Measurements from ENCODE around the gene UBE3A.

UBE3A gene

DNA sequence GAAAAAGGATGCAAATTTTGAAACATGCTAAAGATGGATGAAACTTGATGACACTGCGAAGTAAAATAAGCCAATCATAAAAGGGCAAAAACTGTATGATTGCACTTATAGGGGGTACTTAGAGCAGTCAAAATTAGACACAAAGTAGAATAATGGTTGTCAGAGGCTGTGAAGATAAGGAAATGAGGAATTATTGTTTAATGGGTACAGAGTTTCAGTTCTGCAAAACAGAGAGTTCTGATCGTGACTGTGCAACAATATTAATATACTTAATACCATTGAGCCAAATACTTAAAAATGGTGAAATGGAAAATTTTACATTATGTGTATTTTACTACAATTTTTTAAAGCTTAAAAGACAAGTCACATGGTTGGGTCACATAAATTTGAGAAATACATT, 35.1 kb downstream of the UBE3A start:
- DNase-seq (ENCODE audit: low read depth), result no peak

DNA sequence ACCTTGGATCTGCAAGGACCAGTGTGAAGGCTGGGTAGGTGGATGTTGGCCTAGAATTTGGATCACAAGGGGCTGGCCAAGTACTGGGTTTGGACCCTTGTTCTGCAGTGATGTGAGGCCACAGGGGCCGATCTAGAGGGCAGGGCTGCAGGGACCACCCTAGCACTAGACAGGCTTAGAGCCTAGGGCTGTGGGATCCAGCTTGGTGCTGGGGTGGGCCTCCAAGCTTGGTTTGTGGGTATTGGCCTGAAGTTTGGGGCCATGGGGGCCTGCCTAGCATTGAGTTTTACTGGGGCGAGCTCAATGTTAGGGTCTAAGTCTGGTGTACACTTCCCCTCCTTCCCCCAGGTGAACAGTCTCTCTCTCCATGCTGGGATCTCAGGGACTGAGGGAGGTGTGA, 36.5 kb downstream of the UBE3A start:
- no peak for DNase-seq (ENCODE audit: low read depth)

DNA sequence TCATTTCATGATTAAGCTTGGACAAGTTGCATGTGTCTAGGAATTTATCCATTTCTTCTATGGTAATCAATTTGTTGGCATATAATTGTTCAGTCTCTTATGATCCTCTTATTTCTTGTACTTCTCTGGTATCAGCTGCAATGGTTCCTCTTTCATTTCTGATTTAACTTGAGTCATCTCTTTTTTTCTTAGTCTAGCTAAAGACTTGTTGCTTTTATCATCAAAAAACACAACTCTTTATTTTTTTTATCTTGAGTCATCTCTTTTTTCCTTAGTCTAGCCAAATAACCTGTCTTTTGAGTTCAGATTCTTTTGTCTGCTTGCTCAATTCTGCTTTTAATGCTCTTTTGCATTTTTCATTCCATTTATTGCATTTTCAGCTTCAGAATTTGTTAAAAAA, 37.3 kb downstream of the UBE3A start:
- no peak for DNase-seq (ENCODE audit: low read depth)

DNA sequence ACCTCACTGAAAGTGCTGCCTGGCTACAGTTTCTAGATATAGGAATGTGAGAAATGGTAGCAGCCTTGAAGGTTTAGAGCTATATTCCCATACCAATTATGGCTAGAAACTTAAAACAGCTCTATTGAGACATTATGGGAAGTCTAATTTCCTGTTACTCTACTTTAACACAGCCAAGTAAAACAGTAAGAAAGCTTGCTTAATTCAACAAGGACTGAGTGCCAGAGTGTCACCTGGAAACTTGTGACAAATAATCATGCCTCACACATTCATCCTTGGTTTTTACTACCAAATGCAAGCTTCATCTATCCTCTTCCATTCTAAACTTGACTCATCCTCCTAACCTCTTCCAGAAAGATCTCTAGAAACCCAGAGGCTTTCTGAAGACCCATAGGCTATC, 41.7 kb downstream of the UBE3A start:
- DNase-seq (ENCODE audit: low read depth), result no peak

DNA sequence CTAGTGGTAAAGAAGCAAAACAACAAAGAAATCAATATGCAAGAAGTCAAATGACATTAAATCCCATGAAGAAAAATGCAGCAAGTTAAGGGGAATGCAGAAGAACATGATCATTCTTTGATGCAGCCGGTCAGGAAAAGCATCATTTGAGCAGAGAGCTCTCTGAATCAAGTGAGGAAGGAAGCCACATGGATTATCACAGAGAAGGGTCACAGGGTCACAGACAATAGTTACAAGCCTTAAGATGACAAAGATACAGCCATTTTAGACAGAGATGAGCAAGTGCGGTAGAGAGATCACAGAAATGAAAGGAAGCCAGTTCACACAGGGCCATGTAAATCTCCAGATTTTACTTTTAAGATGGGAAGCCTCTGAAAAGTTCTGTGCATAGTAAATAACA, 43.9 kb downstream of the UBE3A start:
- no peak for DNase-seq (ENCODE audit: low read depth)

DNA sequence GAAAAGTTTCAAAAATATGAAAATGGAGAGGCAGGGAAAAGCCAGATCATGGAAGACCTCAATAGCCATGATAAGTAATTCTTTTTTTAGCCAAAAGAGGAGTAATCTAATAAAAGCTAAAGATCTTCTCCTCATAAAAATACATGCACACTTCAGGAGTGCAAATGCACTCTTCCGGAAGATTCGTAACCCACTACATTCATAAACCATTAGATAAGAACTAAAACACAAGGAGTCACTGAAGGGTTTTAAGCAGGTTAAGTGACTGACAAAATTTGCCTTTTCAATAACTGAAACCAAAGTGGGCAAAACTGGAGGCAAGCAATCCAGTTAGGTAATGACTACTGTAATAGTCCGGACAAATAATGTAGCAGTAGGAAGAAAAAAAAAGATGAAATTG, 46.0 kb downstream of the UBE3A start:
- DNase-seq (ENCODE audit: low read depth), result no peak

DNA sequence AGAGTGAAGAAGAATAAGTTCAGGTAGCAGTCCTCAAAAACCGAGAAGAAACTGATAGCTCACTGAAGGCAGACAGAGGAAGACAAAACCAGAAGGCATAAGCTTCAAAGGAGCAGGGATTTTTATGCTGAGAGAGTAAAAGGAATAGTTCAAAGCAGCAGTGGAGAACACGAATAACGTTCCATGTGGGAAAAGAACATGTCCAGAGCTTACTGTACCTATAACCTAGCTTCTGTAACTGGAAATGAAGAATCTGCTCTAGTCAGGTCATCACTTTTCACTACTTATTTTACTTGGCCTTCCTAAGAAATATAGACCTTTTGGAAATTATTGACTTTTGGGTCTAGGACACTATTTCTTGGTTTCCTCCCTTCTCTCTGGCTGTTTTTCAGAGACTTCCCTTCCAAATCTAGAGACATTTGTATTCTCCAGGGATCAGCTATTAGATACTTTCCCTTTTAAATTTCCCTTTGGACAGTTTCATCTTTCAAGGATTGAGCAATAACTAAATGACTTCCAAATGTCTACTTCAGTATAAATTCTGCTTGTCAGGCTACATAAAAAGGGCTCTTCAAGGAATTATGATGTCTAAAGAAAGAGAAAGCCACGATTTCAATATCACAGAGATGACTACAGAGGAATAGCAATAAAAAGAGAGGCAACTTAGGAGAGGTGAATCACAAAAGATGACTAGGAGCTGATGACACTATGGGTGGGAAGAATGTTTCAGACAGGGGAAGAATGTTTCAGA, 46.7 kb downstream of the UBE3A start:
- DNase-seq (ENCODE audit: low read depth), result peak; percentile 94

DNA sequence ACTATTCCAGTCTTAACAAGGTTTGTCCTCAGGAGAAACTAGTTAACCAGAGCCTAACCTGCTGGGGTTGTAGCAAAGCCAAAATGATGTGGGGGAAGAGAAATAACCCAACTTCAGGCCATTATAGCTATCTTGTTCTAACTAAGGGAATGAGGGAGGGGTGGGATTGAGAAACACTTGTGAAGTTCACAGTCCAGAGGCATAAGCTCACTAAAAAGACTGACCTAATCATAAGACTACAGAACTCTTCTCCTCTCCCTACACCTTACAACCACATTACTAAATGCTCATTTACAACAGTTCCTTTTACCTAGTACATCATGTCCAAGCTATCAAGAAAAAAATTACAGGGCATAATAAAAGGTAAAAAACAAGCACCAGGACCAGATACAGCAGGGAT, 52.8 kb downstream of the UBE3A start:
- no peak for DNase-seq (ENCODE audit: low read depth)

DNA sequence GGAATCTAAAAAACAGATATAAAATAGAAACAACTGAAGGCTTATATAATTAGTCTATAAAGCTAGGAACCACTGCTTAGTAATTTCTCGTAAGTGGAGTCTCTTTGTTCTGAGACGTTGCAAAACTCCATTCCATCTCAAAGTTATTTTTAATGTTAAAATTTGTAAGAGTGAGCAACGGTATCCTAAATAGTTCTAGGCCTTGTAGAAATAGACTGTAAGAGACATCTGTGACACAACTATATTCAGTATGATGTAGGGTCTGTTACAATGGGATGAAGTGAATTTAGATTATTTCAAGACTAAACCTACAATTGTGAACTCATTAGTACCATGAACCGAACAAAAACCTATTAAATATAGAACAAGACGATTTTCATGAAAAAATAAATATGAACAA, 57.2 kb downstream of the UBE3A start:
- no peak for DNase-seq (ENCODE audit: low read depth)

DNA sequence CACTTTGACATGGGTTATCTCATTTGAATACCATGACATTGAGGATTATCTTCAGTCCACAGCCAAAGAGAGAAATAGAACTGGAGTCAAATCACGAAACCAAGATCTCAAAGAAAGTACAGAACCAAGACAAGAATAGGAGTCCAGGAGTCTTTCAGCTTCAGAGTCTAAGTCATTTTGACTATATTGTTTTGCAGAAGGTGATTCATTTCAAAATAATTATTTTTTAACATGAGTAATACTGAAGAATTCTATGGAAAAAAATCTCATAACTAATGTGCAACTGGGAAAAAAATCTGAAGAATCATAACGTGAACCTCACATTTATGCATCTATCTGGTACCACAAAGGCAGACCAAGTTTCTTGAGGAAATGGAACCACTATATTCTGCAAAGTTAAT, 60.3 kb downstream of the UBE3A start:
- no peak for DNase-seq (ENCODE audit: low read depth)

DNA sequence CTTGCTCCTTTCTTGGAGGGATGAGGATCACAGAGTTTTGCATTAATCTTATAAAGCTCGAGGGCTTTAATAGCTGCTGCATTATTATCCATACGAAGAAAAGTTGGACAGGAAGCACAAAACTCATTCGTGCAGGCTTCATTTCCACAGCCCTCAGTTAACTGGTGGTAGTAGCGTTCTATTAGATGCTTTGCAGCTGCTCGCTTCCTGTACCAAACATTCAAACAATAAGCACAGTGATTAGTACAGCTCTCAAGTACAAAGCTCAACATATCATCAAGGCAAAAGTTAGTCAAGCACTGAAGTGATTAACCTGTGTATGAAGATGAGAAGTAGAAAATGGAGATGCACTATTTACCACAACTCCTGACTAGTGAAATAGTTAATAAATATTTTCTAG, 63.3 kb downstream of the UBE3A start:
- DNase-seq (ENCODE audit: low read depth), result no peak

DNA sequence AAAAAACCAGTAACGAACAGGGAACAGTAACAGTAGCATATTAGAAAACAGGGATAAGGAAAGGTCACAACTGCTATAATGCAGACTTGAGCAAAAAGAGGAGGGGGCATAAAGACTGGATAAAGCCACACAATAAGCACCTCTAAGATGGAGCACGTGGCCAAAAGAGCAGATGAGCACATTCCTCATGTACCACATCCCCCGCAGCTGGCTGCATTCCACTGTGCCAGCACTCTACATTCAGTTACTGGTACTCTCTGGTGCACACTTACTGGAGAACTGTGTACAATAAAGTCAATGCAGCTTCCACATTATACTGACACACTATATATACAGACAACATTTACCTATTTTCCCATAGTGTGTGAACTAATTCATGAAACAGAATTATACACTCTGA, 64.7 kb downstream of the UBE3A start:
- DNase-seq (ENCODE audit: low read depth), result no peak

DNA sequence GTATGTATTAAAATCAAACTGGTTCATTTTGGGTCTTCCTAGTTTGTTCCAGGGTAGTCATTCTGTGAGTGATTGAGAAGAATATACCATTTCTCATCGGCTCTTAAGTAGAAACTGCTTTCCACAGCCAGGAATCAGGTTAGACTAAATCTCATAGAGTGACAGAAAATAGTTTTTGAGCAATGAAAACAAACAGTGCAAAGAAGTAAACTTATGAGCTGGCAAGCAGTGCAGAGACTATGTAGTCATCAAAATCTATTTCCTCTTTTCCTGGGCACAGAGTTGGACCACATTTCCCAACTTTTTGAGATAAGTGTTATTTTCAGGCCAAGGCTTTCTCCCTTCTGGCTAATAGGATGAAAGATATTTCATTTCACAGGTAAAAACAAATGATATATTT, 66.5 kb downstream of the UBE3A start:
- no peak for DNase-seq (ENCODE audit: low read depth)

DNA sequence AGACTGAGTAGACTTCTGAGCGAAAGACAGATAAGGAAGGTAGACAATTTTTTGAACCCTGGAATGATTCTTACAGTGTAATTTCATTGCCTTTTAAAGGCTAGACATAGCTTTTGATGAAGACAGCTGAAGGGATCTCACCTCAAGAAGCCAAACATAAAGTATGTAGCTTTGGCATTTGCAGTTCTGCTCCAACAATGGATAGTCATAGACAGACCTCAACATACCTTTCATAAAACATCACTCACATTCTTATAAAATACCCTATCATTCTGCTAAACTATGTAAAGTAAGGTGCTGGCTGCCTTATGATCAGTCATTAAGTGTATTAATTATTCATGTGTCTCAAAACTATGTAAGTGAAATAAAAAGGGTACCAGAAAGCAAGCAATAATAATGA, 70.0 kb downstream of the UBE3A start:
- DNase-seq (ENCODE audit: low read depth), result no peak

DNA sequence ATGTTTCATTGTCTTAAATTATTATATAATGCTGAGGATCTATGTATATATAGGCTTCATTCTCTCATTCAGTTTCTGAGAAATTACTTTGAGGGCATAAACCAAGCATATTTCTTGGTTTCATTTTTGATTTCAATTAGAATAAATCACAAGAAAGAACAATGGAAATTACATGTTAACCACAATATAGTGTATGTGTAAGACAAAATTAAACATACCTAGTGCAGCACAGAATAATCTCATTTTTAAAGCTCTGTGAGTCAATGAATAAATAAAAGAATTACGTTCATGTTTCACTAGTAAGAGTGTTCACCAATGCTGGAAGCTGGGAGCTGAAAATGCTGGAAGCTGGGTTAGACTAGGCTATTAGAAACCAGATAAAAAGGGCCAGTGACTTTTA, 72.8 kb downstream of the UBE3A start:
- DNase-seq (ENCODE audit: low read depth), result no peak

DNA sequence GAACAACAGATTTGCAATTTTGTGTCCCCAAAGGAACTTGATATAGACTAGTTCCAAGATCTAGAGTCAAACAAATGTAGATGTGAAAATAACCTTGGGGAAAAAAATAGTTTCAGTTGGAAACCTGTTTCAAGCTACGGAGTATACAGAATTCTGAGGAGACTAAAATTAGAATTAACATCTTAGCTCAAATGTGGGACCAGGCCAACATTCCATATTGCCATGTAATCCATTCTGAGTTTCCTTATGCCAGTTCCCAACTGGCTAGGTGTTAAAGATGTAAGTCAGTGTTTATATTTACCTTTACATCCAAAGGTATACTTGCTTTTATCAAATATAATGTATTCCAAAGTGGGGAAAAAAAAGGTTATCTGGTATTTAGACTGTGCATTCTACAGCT, 76.3 kb downstream of the UBE3A start:
- DNase-seq (ENCODE audit: low read depth), result no peak

DNA sequence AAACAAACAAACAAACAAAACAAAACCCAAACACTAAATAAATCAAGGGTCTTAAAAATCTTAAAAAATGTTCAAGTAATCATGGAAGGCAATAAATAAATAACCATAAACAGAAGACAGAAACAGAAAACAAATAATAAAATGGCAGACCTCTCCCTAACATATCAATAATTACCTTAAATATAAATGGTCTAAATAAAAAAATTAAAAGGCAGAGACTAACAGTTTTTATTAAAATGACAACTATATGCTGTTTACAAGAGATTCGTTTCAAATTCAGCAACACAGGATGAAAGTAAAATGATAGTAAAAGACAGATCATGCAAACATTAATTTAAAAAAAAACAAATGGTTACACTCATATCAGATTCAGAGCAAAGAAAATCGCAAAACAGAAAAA, 91.1 kb downstream of the UBE3A start:
- no peak for DNase-seq (ENCODE audit: low read depth)

DNA sequence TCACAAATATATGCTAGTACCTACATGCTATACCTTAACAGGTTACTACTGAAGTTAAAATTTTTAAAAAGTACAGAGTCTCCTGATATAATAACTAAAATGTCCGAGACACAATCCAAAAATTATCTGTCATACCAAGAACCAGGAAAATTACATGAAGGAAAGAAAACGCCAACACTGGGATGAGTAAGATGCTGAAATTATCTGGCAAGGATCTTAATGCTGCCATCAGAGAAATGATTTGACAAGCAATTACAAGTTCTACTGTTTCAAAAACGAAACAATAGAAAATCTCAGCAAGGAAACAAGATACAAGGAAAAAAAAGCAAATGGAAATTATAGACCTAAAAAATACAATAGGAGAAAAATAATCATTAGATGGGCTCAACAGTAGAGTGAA, 92.5 kb downstream of the UBE3A start:
- DNase-seq (ENCODE audit: low read depth), result no peak

DNA sequence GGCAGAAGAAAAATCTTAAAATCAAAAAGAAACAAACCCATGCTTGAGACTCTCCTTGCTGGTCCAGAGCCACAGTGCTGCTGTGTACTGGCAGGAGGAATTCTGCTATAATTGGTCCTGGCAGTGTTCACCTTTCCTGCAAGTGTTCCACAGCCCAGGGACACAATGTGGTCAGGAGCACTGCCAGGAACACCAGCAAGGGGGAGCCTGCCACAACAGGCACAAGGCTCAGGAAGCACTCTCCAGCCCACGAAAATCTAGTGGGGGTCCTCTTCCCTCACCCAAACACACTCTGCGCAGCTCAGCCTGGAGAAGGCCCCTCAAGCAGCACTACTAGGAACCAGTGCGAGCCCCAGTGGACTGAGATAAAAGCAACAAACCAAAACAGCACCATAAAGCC, 92.9 kb downstream of the UBE3A start:
- DNase-seq (ENCODE audit: low read depth), result peak; percentile 4

DNA sequence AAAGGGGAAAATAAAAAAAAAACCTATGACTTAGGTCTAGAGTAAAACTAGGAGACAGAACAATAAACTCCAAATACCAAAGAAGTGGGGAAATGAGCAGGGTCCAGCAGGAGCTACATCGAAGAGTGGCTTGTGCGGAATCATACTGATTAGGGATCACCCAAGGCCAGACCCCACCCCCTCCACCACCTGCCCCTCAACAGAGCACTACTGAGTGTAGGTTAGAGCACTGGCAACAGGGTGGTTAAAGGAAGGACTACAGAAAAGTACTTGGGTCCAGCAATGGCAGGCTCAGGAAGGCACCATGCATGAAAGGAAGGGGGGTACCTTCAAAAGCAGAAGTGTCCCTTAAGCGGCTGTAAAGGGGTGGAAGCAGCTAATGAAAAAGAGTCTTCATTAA, 96.2 kb downstream of the UBE3A start:
- DNase-seq (ENCODE audit: low read depth), result no peak

DNA sequence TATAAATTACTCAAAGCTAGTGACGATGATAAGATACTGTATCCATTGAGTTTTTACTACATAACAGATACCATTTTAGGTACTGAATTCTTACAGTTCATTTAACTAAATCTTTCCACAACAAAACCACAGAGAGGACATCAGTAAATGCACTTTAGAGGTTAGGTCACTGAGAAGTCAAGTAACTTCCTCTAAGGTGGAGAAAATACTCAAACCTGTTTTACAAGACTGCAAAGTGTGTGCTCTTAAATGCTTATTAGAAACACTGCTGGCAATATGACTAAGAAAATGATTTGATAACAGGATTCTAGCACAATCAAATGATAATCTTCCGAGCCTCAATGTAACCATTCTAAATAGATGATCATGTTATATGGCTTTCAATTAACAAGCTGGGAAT, 99.4 kb downstream of the UBE3A start:
- DNase-seq (ENCODE audit: low read depth), result no peak

DNA sequence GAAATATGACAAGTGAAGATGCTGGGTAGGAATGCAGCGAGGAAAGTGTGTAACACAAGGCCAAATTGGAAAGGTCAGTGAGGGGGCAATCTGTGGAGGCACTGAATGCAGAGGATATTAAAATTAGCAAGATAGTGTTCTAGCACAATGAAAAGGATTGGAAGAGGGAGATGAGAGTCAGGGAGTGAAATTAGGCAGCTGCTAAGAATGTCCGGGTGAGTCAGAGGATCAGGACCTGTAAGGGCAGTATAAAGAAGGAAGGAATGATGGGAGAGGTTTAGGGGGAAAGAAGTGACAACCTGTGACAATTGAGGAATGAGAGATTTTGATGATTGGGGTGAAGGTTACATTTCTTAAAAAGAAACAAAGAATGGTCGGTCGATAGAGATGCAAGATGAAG, 103.5 kb downstream of the UBE3A start:
- no peak for DNase-seq (ENCODE audit: low read depth)

DNA sequence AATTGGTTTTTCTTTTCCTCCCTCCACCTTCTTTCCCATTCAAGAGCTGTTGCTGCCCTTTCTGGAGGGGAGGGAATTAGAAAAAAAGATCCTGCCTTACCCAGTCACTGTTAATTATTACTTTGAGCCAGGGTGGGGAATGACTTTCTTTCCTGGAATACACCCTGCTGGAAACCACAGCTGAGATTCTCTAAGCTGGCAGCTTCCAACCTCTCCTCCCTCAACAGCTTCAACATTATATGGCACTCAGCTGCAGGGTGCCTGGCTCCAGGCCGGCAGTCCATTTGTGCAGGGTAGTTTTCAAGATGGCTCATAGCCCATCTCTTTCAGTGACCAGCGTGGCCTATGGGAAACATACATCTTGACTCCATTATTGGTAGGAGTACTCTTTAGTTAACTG, 105.8 kb downstream of the UBE3A start:
- DNase-seq (ENCODE audit: low read depth), result no peak

DNA sequence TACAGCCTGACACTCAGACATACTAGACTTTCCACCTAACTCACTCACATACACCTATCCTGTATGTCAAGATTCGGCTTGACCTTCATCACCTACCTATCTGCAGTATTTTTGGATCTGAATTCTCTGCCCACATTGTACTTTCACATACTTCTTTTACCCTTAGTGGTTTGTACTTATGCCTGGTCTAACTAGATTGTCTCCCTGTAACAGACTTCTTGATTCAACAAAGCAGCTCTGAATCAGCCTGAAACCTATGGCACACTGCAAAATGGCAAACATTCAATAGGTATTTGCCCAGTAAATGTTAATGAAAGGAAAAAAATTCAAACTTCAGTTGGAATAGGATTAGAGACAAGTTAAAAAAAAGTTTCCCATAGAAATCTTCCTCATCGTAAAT, 106.5 kb downstream of the UBE3A start:
- no peak for DNase-seq (ENCODE audit: low read depth)

DNA sequence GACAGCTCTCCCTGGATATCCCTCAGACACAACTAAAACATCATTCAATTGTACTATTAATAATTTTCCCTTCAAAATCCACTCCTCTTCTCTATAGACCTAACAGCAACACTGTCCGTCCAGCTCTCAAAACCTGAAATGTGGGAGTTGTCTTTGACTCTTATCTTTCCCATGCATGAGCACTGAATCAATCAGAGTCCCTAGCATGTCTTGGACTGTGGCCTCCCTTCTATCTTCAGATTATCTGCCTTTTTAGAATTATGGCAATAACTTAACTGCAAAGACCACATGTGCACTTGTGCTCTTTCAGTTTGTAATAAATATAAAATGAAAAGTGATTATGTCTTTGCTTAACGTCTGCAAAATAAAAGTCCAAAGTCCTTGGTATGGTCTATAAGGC, 107.0 kb downstream of the UBE3A start:
- DNase-seq (ENCODE audit: low read depth), result no peak
